HUES6 (cell line): ENCODE measurements around the gene MAPRE2.
"Not testable (repeated sequence)": the region's sequence is repeated elsewhere in the genome, so short reads cannot be mapped to it uniquely, and the experiment has no call there.

ENCODE experiments used
- H3K27ac ChIP-seq: 2 replicates; pipeline ENCODE4 v1.7.0; 2013; ENCODE audit warnings: low read depth, mild to moderate bottlenecking, low read length, inconsistent platforms
- H3K27me3 ChIP-seq: 2 replicates; pipeline ENCODE4 v1.6.1; 2013; ENCODE audit warnings: low read length; ENCODE audit not compliant: control insufficient read depth, insufficient read depth
- H3K36me3 ChIP-seq: 2 replicates; pipeline ENCODE4 v1.6.1; 2013; ENCODE audit warnings: low read length; ENCODE audit not compliant: control insufficient read depth, insufficient read depth
- H3K4me1 ChIP-seq: 2 replicates; pipeline ENCODE4 v1.6.1; 2013; ENCODE audit warnings: low read length; ENCODE audit not compliant: control insufficient read depth, insufficient read depth
- H3K4me3 ChIP-seq: 2 replicates; pipeline ENCODE4 v1.5.1; 2013; ENCODE audit warnings: low read depth, low read length
- H3K9ac ChIP-seq: one replicate; pipeline ENCODE4 v1.6.1; 2013; ENCODE audit warnings: mild to moderate bottlenecking, low read length
- H3K9me3 ChIP-seq: 2 replicates; pipeline ENCODE4 v1.6.1; 2013; ENCODE audit warnings: low read depth, low read length; ENCODE audit not compliant: control insufficient read depth, insufficient read depth

The MAPRE2 gene

DNA sequence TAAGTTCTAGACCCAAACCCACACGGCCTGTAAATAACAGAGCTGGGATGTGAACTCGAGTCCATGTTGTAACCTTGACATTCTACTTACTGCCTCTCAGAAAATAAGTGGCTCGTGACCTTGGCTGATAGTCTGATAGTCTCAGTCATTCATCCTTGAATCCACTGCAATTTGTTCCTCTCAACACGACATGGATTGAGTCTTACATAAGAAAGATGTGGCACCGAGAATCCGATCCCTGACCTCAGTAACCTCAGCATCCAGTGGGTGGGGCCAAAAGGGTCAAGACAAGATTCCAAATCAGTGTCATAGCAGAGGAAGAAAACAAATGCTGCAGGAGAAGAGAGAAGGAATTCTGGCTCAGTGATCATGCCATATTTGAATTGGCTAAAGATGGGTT, 97.6 kb downstream of the MAPRE2 start:
- Histone ChIP-seq H3K4me1 (peaks cover 11% of the 10 kb centered on the region; the same call in 1 of the 2 replicates), H3K9me3 (no peaks in the 10 kb centered on the region), H3K9ac (no peak overlapping the region), H3K36me3 (no peaks in the 10 kb centered on the region), H3K4me3 (no peak overlapping the region), H3K27me3 (no peaks in the 10 kb centered on the region), H3K27ac (no peak overlapping the region)

DNA sequence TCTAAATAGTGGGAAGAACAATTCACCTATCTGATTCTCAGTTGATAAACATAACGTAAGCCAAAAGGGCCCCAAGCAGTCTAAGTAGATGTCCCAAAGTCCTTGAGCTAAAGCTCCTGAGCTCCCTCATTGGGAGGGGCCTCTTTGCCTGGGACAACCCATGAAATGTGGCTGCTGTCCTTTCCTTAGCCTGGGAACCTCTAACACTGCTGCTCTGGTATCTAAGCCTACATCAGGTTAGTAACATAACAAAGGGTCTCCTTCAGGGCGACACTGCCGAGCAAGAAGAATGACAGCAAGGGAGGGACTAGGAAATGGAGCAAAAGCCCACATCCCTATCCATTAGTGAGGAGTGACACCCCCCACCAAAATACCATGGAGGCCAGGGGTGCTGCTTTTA, 98.3 kb downstream of the MAPRE2 start:
- Histone ChIP-seq H3K27me3 (no peaks in the 10 kb centered on the region), H3K4me3 (no peak overlapping the region), H3K27ac (no peak overlapping the region), H3K4me1 (peaks cover 11% of the 10 kb centered on the region; the same call in 1 of the 2 replicates), H3K9ac (no peak overlapping the region), H3K36me3 (no peaks in the 10 kb centered on the region), H3K9me3 (no peaks in the 10 kb centered on the region)

DNA sequence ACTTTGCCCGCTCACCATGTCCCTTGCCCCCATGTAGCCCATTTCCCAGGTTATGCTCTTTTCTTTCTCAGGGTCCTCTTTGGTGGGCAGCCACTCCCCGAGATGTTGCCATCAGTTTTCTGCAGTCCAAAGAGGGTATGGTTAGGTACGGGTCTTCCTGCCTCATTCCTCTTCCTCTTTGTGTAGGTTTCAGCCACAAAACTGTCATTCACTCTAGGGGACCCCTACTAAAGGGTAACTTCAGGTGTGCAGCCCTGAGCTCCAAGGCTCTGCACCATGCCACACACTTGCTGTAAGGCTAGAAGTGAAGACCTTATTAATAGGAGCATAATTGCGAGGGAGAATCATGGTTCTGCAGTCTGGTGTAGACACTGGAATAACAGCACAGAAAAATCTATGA, 99.9 kb downstream of the MAPRE2 start:
- Histone ChIP-seq H3K4me3 (no peak overlapping the region), H3K27ac (no peak overlapping the region), H3K9ac (no peak overlapping the region), H3K36me3 (no peaks in the 10 kb centered on the region), H3K4me1 (peaks cover 9% of the 10 kb centered on the region; the same call in 1 of the 2 replicates), H3K27me3 (no peaks in the 10 kb centered on the region), H3K9me3 (no peaks in the 10 kb centered on the region)

DNA sequence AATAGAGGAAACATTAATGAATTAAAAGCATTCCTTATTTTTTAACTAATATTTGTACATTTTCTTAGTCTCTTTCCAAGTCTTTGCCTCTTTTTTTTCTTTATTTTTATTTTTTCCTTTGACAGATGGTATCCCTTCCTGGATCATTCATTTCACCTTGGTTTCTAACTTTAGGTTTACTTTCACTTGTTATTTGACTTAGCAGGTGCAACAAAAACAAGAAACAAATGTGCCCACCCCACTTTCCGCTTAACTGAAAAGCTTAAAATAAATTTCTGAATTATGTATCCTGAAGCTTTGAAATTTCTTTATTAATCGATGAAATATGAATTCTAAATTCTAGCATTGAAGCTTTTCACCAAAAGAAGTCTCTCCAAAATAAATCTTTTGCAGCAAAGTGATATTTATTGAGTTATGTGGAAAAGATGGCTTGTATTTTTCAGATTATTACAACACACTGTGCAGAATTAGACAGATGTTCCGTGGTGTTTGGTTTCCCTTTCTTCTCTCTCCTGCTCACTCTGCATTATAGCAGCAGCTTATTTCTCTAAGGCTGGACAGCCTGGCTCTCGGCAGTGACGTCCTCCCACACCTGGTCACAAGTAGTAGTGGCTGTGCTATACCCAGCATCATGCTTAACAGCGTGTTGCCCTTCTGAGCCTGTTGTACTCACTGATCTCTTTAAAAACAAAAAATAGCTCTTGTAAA, 100.5 kb downstream of the MAPRE2 start:
- H3K9ac ChIP-seq, result no peak overlapping the region
- H3K36me3 ChIP-seq, result no peaks in the 10 kb centered on the region
- no peak overlapping the region for H3K27ac ChIP-seq
- peaks cover 9% of the 10 kb centered on the region; the same call in 1 of the 2 replicates for H3K4me1 ChIP-seq
- H3K9me3 ChIP-seq, result no peaks in the 10 kb centered on the region
- no peaks in the 10 kb centered on the region for H3K27me3 ChIP-seq
- no peak overlapping the region for H3K4me3 ChIP-seq

DNA sequence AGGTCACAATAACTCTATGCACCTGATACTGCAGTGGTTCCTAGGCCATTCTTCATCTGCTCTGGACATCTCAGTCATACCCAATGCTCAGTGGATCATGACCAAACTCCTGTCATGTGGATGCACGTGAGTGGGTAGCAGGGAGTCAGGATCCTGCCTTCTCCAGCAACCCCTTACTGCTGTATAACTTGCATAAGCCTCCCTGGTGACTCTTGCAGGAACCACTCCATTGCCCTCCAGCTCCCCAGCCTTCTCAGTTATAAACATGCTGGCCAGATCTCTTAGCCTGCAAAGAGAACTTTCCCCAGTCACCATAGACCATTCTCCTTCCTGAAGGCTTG, 101.0 kb downstream of the MAPRE2 start:
- H3K36me3 ChIP-seq, result no peaks in the 10 kb centered on the region
- no peak overlapping the region for H3K27ac ChIP-seq
- H3K27me3 ChIP-seq, result no peaks in the 10 kb centered on the region
- peaks cover 9% of the 10 kb centered on the region; the same call in 1 of the 2 replicates for H3K4me1 ChIP-seq
- H3K4me3 ChIP-seq, result no peak overlapping the region
- H3K9ac ChIP-seq, result no peak overlapping the region
- no peaks in the 10 kb centered on the region for H3K9me3 ChIP-seq

DNA sequence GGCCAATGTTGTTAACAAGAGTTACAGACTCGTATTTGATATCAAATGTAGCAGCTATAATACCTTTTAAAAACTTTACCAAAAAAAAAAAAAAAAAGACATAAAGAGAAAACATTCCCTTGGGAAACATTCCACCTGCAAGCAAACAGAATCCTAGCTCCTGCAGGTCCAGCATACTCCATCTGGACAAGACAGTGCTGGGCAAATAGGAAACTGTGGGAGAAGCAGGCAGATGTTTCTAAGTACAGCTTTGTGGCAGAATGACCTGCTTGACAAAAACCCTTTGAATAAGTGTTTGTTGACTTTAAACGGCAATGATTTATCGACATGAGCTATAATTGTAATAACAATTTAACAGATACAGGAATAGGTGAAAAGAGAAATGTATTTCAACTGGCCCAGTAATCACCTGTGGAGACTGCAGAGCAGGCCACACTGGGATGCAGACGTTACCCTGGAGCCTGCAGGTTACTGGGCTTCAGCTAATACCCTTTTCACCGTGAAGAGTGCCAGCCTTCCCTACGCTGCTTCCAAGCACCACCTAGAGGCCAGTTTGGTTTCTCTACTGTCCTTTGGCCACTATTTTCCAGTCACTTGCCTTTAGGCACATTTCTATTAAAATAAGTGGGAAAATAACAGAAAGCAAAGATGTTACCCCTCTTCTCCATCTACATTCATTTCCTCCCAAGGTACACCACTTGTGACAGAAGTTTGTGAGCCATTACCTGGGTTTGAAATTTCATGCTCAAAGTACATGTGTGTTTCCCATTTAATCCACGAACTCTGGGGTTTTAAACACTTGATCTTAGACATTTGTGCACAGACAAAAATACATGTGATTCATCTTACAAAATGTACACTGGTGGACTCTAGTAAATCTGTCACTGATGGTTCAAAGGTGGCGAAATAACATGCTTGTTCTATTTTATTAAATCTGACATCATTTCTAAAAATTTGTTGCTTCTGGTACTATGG, 102.7 kb downstream of the MAPRE2 start:
- H3K4me3 ChIP-seq, result no peak overlapping the region
- no peak overlapping the region for H3K27ac ChIP-seq
- no peak overlapping the region for H3K9ac ChIP-seq
- H3K9me3 ChIP-seq, result no peaks in the 10 kb centered on the region
- H3K36me3 ChIP-seq, result no peaks in the 10 kb centered on the region
- no peaks in the 10 kb centered on the region for H3K27me3 ChIP-seq
- peaks cover 9% of the 10 kb centered on the region; the same call in 1 of the 2 replicates for H3K4me1 ChIP-seq

DNA sequence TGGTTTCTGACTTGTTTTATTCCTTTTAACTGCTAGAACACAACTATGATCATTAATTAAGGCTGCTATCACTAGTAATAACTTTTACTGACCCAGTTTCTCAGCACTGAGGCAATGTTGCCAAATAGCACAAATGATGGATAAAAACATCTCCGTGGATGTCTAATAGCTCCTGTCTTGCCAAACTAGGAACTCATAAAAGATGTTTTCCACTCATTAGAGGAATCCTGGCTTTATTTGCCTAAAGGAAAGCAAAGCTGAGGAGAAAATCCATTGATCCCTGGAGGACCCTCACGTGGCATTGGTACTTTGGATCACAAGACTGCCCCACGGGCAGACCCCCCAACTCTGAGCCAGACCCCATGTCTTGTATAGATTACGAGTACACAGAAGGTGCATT, 103.5 kb downstream of the MAPRE2 start:
- Histone ChIP-seq H3K9ac (no peak overlapping the region), H3K4me3 (no peak overlapping the region), H3K27ac (no peak overlapping the region), H3K4me1 (peaks cover under 1% of the 10 kb centered on the region; the same call in 1 of the 2 replicates), H3K36me3 (no peaks in the 10 kb centered on the region), H3K9me3 (no peaks in the 10 kb centered on the region), H3K27me3 (no peaks in the 10 kb centered on the region)

DNA sequence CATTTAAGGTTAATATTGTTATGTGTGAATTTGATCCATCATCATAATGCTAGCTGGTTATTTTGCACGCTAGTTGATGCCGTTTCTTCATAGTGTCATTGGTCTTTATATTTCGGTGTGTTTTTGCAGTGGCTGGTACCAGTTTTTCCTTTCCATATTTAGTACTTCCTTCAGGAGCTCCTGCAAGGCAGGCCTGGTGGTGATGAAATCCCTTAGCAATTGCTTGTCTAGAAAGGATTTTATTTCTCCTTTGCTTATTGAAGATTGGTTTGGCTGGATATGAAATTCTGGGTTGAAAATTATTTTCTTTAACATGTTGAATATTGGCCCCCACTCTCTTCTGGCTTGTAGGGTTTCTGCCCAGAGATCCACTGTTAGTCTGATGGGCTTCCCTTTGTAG, 109.0 kb downstream of the MAPRE2 start:
- not testable (repeated sequence) for H3K9me3 ChIP-seq, H3K36me3 ChIP-seq, H3K4me3 ChIP-seq, H3K4me1 ChIP-seq, H3K27me3 ChIP-seq, H3K27ac ChIP-seq, H3K9ac ChIP-seq

DNA sequence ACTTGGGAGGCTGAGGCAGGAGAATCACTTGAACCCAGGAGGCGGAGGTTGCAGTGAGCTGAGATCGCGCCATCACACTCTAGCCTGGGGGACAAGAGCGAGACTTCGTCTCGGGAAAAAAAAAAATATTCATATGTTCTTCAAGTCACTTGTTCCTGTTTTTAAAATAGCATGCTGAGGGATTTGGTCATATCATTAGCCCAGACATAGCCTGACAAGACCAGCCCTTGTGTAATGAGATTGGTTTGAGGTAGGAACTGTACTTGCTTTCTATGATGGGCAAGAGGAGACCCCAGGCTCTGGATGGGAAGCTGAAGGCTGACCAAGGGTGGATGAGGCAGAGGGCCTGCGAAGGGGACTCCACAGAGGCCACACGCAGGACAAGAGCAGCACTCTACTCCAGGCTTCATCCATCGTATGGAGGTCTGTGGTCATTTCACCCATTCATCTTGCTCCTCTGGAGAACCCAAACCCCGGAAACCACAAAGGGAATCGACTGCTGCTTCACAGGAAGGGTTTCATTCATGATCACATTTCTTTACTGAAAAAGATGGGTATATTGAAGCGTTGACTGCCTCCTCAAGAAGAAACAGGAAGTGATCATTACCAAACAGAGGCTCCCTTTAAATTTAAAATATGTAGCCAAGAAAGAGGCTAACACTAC, 112.5 kb downstream of the MAPRE2 start:
- Histone ChIP-seq H3K9ac (no peak overlapping the region), H3K36me3 (no peaks in the 10 kb centered on the region), H3K27ac (no peak overlapping the region), H3K9me3 (no peaks in the 10 kb centered on the region), H3K4me3 (no peak overlapping the region), H3K4me1 (peaks cover 9% of the 10 kb centered on the region), H3K27me3 (no peaks in the 10 kb centered on the region)

DNA sequence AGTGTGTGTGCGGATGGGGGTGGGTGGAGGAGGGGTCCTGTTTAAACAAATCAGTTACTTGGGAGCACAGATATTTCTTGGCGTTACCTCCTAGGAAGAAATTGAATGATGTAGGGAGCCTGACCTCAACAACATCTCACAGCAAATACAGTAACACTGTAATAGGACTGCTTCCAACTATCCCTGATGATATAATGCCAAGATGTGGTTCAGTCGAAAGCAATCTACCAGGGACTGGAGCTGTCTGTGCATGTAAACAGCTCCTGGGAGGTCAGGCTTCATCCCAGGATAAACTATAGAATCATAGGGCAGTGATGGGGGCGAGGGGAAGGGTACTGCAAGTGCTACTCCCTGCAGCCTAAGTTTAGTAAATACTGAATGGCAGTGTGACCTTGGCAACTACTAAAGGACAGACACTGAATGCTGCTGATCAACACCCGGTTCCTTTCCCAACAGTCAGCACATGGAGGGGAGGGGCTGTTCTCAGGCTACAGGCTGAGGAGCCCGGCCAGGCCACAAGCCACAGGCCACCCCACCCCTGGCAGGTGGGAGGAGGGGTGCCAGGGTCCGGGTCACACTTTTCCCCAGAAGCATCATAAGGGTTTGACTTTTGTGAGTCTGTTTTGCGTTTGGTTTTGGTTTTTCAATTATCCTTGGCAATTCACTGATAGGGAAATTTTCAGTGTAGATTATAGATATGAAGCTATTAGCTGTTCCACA, 114.3 kb downstream of the MAPRE2 start:
- Histone ChIP-seq H3K27me3 (no peaks in the 10 kb centered on the region), H3K4me1 (peaks cover 9% of the 10 kb centered on the region), H3K36me3 (no peaks in the 10 kb centered on the region), H3K27ac (no peak overlapping the region), H3K4me3 (no peak overlapping the region), H3K9ac (no peak overlapping the region), H3K9me3 (no peaks in the 10 kb centered on the region)
